Adipocyte (in vitro differentiated cells): ENCODE data around the gene MRPL10.

Experiments
- DNase-seq: peaks from one replicate; pipeline ENCODE4 v3.0.0-alpha.2; 2015; ENCODE audit warnings: low read depth
- H3K27me3 ChIP-seq: replicated peaks from 2 replicates; pipeline ENCODE4 v1.7.0; 2013; ENCODE audit warnings: mild to moderate bottlenecking, low read length, moderate library complexity; ENCODE audit not compliant: control insufficient read depth, insufficient read depth
- H3K36me3 ChIP-seq: 2 replicates; pipeline ENCODE4 v1.7.0; 2013; ENCODE audit warnings: low read length, mild to moderate bottlenecking, moderate library complexity; ENCODE audit not compliant: control insufficient read depth, insufficient read depth, severe bottlenecking
- H3K4me1 ChIP-seq: 2 replicates; pipeline ENCODE4 v1.7.0; 2013; ENCODE audit warnings: mild to moderate bottlenecking, low read length, moderate library complexity; ENCODE audit not compliant: control insufficient read depth, insufficient read depth
- H3K4me3 ChIP-seq: 2 replicates; pipeline ENCODE4 v1.7.0; 2013; ENCODE audit warnings: mild to moderate bottlenecking, low read length, moderate library complexity
- H3K9ac ChIP-seq: 2 replicates; pipeline ENCODE4 v1.7.0; 2013; ENCODE audit warnings: mild to moderate bottlenecking, low read length, moderate library complexity
- H3K9me3 ChIP-seq: 2 replicates; pipeline ENCODE4 v1.7.0; 2013; ENCODE audit warnings: mild to moderate bottlenecking, low read length, moderate library complexity; ENCODE audit not compliant: control insufficient read depth

The MRPL10 gene

GRCh38 chr17:47808830-47809480 lies 22.4 kb downstream of the MRPL10 start:
- H3K27me3 ChIP-seq: peaks cover 19% of the 10 kb centered on the region
- peaks cover 2% of the 10 kb centered on the region for H3K36me3 ChIP-seq
- peaks cover 22% of the 10 kb centered on the region for H3K4me1 ChIP-seq
- no peak overlapping the region for H3K9ac ChIP-seq
- no peak overlapping the region for H3K4me3 ChIP-seq
- DNase-seq: no peak
- no peaks in the 10 kb centered on the region for H3K9me3 ChIP-seq

- Histone ChIP-seq H3K36me3 (peaks cover 2% of the 10 kb centered on the region), H3K9me3 (no peaks in the 10 kb centered on the region), H3K27me3 (peaks cover 26% of the 10 kb centered on the region), H3K4me3 (no peak overlapping the region), H3K9ac (no peak overlapping the region), H3K4me1 (peaks cover 22% of the 10 kb centered on the region)
- DNase-seq: no peak
These were observed 23.1 kb downstream of the MRPL10 start for GRCh38 chr17:47808036-47808829.

GRCh38 chr17:47807421-47807820 lies 23.9 kb downstream of the MRPL10 start:
- Histone ChIP-seq H3K4me1 (peaks cover 22% of the 10 kb centered on the region), H3K4me3 (no peak overlapping the region), H3K9me3 (no peaks in the 10 kb centered on the region), H3K36me3 (peaks cover 2% of the 10 kb centered on the region), H3K27me3 (peaks cover 33% of the 10 kb centered on the region), H3K9ac (no peak overlapping the region)
- DNase-seq: no peak

GRCh38 chr17:47806913-47807255 lies 24.5 kb downstream of the MRPL10 start:
- peaks cover 22% of the 10 kb centered on the region for H3K4me1 ChIP-seq
- no peak overlapping the region for H3K9ac ChIP-seq
- no peak overlapping the region for H3K4me3 ChIP-seq
- peaks cover 36% of the 10 kb centered on the region for H3K27me3 ChIP-seq
- H3K9me3 ChIP-seq: no peaks in the 10 kb centered on the region
- H3K36me3 ChIP-seq: peaks cover 2% of the 10 kb centered on the region
- DNase-seq: no peak

- DNase-seq: no peak
- peaks cover 42% of the 10 kb centered on the region for H3K27me3 ChIP-seq
- H3K4me1 ChIP-seq: peaks cover 19% of the 10 kb centered on the region
- H3K9ac ChIP-seq: no peak overlapping the region
- H3K9me3 ChIP-seq: no peaks in the 10 kb centered on the region
- H3K4me3 ChIP-seq: no peak overlapping the region
- peaks cover 2% of the 10 kb centered on the region for H3K36me3 ChIP-seq
These were observed 25.1 kb downstream of the MRPL10 start for GRCh38 chr17:47806026-47806912.

- Histone ChIP-seq H3K9ac (no peak overlapping the region), H3K36me3 (peaks cover 2% of the 10 kb centered on the region), H3K4me3 (no peak overlapping the region), H3K9me3 (no peaks in the 10 kb centered on the region), H3K4me1 (peaks cover 4% of the 10 kb centered on the region), H3K27me3 (peaks cover 47% of the 10 kb centered on the region)
- DNase-seq: no peak
These were observed 26.9 kb downstream of the MRPL10 start for GRCh38 chr17:47804461-47804860.

- peaks cover 47% of the 10 kb centered on the region for H3K27me3 ChIP-seq
- H3K9ac ChIP-seq: no peak overlapping the region
- no peaks in the 10 kb centered on the region for H3K9me3 ChIP-seq
- DNase-seq: no peak
- H3K4me1 ChIP-seq: no peaks in the 10 kb centered on the region
- H3K4me3 ChIP-seq: no peak overlapping the region
- H3K36me3 ChIP-seq: peaks cover 2% of the 10 kb centered on the region
These were observed 27.6 kb downstream of the MRPL10 start for GRCh38 chr17:47803751-47804150.

GRCh38 chr17:47803201-47803600 lies 28.1 kb downstream of the MRPL10 start:
- no peak for DNase-seq
- no peak overlapping the region for H3K4me3 ChIP-seq
- no peaks in the 10 kb centered on the region for H3K4me1 ChIP-seq
- peaks cover 2% of the 10 kb centered on the region for H3K36me3 ChIP-seq
- H3K9me3 ChIP-seq: no peaks in the 10 kb centered on the region
- peaks cover 47% of the 10 kb centered on the region for H3K27me3 ChIP-seq
- no peak overlapping the region for H3K9ac ChIP-seq

- H3K36me3 ChIP-seq: peaks cover 2% of the 10 kb centered on the region
- no peak overlapping the region for H3K9ac ChIP-seq
- H3K4me1 ChIP-seq: no peaks in the 10 kb centered on the region
- no peak overlapping the region for H3K4me3 ChIP-seq
- H3K9me3 ChIP-seq: no peaks in the 10 kb centered on the region
- H3K27me3 ChIP-seq: peaks cover 50% of the 10 kb centered on the region
- peak; percentile 75 for DNase-seq
These were observed 28.9 kb downstream of the MRPL10 start for GRCh38 chr17:47802341-47803022.

- Histone ChIP-seq H3K27me3 (peaks cover 48% of the 10 kb centered on the region), H3K4me1 (no peaks in the 10 kb centered on the region), H3K9ac (no peak overlapping the region), H3K9me3 (no peaks in the 10 kb centered on the region), H3K36me3 (no peaks in the 10 kb centered on the region), H3K4me3 (no peak overlapping the region)
- DNase-seq: no peak
These were observed 29.4 kb downstream of the MRPL10 start for GRCh38 chr17:47801906-47802305.
